ENCODE results near the gene CYBC1. TPM values are rescaled to one million over a fixed set of nuclear protein-coding genes. Genes with fewer than 3 reads are reported as not detected.
"Not testable (repeated sequence)": the region's sequence is repeated elsewhere in the genome, so short reads cannot be mapped to it uniquely, and the experiment has no call there.

The CYBC1 gene
- polyA plus RNA-seq, 2 of the 4 experiments (the other 2 are of a cell fraction): 81.8 to 86.5 TPM

DNA sequence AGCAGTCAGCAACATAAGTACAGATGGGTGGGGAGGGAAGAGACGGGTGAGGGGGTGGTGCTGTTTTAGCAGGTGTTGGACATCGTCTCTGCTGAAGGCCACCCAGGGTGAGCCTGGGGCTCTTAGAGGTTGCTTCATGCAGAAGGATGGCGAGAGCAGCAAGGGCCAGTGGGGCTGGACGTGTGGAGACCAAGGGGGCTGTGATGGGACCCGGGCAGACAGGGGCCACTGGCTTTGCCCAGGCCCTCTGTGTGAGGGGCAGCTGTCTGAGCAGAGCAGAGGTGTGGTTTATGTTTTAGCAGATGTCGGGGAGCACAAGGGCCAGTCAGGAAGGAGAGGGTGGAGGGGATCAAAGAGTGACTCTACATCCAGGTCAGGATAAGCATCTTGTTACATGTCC, 12.8 kb upstream of the CYBC1 start:
- no peak for FAIRE-seq
- H3K4me1 ChIP-seq: peaks cover 6% of the 10 kb centered on the region; the same call in 2 of the 3 replicates
- no peak for ATAC-seq
- no peak for DNase-seq (ENCODE audit: low read depth in 1 of 2, low spot score in 1 of 2)
- WGBS (ENCODE audit: missing lambda C conversion rate): 80% methylated on average over 6 of the region's 6 CpGs
- CTCF ChIA-PET: interaction anchor here (0.9 to 1.5 kb wide), 6 partner anchors 12 to 113 kb away, joined by 3 to 8 read pairs (median 4); no protein-coding TSS in a partner anchor
- TF ChIP-seq NR3C1 (IDR thresholded peaks at IDR 0.05) (no peak), CHD2 (IDR thresholded peaks at IDR 0.05; ENCODE audit: low read length, partially characterized antibody) (no peak), JUNB (IDR thresholded peaks at IDR 0.05) (no peak), ESRRA (IDR thresholded peaks at IDR 0.05; ENCODE audit: borderline replicate concordance, low read length) (no peak), KDM5A (IDR thresholded peaks at IDR 0.05) (no peak), GATA3 (IDR thresholded peaks at IDR 0.05; ENCODE audit: borderline replicate concordance) (no peak), TFCP2L1 (CRISPR knock-in tag; IDR thresholded peaks at IDR 0.05) (no peak)
- TF ChIP-seq, protein P1, sequence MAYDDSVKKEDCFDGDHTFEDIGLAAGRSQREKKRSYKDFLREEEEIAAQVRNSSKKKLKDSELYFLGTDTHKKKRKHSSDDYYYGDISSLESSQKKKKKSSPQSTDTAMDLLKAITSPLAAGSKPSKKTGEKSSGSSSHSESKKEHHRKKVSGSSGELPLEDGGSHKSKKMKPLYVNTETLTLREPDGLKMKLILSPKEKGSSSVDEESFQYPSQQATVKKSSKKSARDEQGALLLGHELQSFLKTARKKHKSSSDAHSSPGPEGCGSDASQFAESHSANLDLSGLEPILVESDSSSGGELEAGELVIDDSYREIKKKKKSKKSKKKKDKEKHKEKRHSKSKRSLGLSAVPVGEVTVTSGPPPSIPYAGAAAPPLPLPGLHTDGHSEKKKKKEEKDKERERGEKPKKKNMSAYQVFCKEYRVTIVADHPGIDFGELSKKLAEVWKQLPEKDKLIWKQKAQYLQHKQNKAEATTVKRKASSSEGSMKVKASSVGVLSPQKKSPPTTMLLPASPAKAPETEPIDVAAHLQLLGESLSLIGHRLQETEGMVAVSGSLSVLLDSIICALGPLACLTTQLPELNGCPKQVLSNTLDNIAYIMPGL (CRISPR knock-in tag; IDR thresholded peaks at IDR 0.05; ENCODE audit: borderline replicate concordance): no peak
- no peak overlapping the region for H3K4me2 ChIP-seq
- H3K27ac ChIP-seq: no peak overlapping the region
- H3K9me3 ChIP-seq: no peaks in the 10 kb centered on the region
- POLR2A ChIA-PET: interaction anchor here (0.6 kb wide), 1 partner anchor 9 kb away, joined by 5 read pairs; no protein-coding TSS in a partner anchor
- no peak overlapping the region for H3K4me3 ChIP-seq

- CTCF ChIA-PET: no interaction called here
- TF ChIP-seq RNF2 (IDR thresholded peaks at IDR 0.05; ENCODE audit: borderline replicate concordance, low read depth): no peak
- TF ChIP-seq ZFP36 (IDR thresholded peaks at IDR 0.05; ENCODE audit: borderline replicate concordance, partially characterized antibody): no peak
- TF ChIP-seq, protein P2, sequence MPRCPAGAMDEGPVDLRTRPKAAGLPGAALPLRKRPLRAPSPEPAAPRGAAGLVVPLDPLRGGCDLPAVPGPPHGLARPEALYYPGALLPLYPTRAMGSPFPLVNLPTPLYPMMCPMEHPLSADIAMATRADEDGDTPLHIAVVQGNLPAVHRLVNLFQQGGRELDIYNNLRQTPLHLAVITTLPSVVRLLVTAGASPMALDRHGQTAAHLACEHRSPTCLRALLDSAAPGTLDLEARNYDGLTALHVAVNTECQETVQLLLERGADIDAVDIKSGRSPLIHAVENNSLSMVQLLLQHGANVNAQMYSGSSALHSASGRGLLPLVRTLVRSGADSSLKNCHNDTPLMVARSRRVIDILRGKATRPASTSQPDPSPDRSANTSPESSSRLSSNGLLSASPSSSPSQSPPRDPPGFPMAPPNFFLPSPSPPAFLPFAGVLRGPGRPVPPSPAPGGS (IDR thresholded peaks at IDR 0.05): no peak
- no peak for TF ChIP-seq PHF8 (IDR thresholded peaks at IDR 0.05; ENCODE audit: borderline replicate concordance, low read depth)
- no peak for TF ChIP-seq POLR2A (IDR thresholded peaks at IDR 0.05; ENCODE audit: low read length)
- TF ChIP-seq RCOR1 (IDR thresholded peaks at IDR 0.05; ENCODE audit: low read depth, low read length): no peak
- no peak for TF ChIP-seq HOXB5 (CRISPR knock-in tag; IDR thresholded peaks at IDR 0.05)
- TF ChIP-seq SMC3 (IDR thresholded peaks at IDR 0.05): no peak
- TF ChIP-seq NPAS2 (CRISPR knock-in tag; IDR thresholded peaks at IDR 0.05; ENCODE audit: borderline replicate concordance): no peak
- TF ChIP-seq, protein P3, sequence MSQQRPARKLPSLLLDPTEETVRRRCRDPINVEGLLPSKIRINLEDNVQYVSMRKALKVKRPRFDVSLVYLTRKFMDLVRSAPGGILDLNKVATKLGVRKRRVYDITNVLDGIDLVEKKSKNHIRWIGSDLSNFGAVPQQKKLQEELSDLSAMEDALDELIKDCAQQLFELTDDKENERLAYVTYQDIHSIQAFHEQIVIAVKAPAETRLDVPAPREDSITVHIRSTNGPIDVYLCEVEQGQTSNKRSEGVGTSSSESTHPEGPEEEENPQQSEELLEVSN (IDR thresholded peaks at IDR 0.05; ENCODE audit: borderline replicate concordance, low read depth): no peak
- no peak overlapping the region for H3K27ac ChIP-seq
- DNase-seq (ENCODE audit: low read depth in 1 of 2, low spot score in 1 of 2) (no peak), FAIRE-seq (no peak), ATAC-seq (no peak)
- H3K4me1 ChIP-seq: peaks cover 14% of the 10 kb centered on the region
- no peak overlapping the region for H3K4me3 ChIP-seq
- H3K4me2 ChIP-seq: no peak overlapping the region
- no peaks in the 10 kb centered on the region for H3K9me3 ChIP-seq
- WGBS (ENCODE audit: missing lambda C conversion rate): 76% methylated on average over 10 of the region's 10 CpGs
- POLR2A ChIA-PET: no interaction called here
Observed at GRCh38 chr17:82461827-82462524, 11.4 kb upstream of the CYBC1 start.

- not testable (repeated sequence) for FAIRE-seq
Observed at GRCh38 chr17:82459936-82460335, 9.4 kb upstream of the CYBC1 start.

More at GRCh38 chr17:82459936-82460335, 9.4 kb upstream of the CYBC1 start:
- CTCF ChIA-PET: interaction anchor here (0.8 kb wide), 1 partner anchor 94 kb away, joined by 3 read pairs; no protein-coding TSS in a partner anchor
- H3K27ac ChIP-seq; POLR2A ChIA-PET; H3K9me3 ChIP-seq; DNase-seq (ENCODE audit: low read depth in 1 of 2, low spot score in 1 of 2); H3K4me3 ChIP-seq; ATAC-seq: not testable (repeated sequence)
- peak overlapping the region; percentile 80 for H3K4me2 ChIP-seq
- H3K4me1 ChIP-seq: peaks cover 14% of the 10 kb centered on the region
- 88% methylated on average over 9 of the region's 9 CpGs for WGBS (ENCODE audit: missing lambda C conversion rate)
